PC-9 (cell line): ENCODE data around the gene ABHD16A. TPM values are rescaled to one million over a fixed set of nuclear protein-coding genes. Genes with fewer than 3 reads are reported as not detected.
A peak's percentile ranks its signal among the peaks of the same experiment; 100 is the strongest.

ENCODE experiments used
- BruUV-seq: library from RNA; stranded (reverse); fragments of 400-500 nt; replicated peaks from 2 replicates; lab custom pipeline; 2021; lab: Mats Ljungman, UMichigan
- CTCF ChIA-PET: fragments of 300-600 bp; sonication (Branson Sonifier 250); formaldehyde crosslinking; loops from one replicate; lab custom pipeline; 2022; ENCODE audit warnings: antibody characterized with exemption; lab: Charles Lee
- POLR2A ChIA-PET: fragments of 300-600 bp; sonication (Branson Sonifier 250); formaldehyde crosslinking; loops from one replicate; lab custom pipeline; 2022; ENCODE audit warnings: antibody characterized with exemption; ENCODE audit not compliant: unreplicated experiment; lab: Charles Lee
- DNase-seq, 2 experiments: peaks; one replicate each; pipeline versions ENCODE4 v3.0.0 to v3.0.0-alpha.2; 2015 to 2022; ENCODE audit warnings: mixed read lengths in 1 of 2
- H2AFZ ChIP-seq: fragments of 200-600 bp; sonication (generic); 2 replicates; pipeline ENCODE4 v1.8.1; 2017; ENCODE audit warnings: antibody characterized with exemption
- H3F3A ChIP-seq: fragments of 200-600 bp; sonication (generic); 2 replicates; pipeline ENCODE4 v1.8.1; 2017; ENCODE audit warnings: antibody characterized with exemption, mild to moderate bottlenecking, low read depth; ENCODE audit not compliant: insufficient read depth
- H3K27ac ChIP-seq: fragments of 200-600 bp; sonication (generic); 2 replicates; pipeline ENCODE4 v1.6.1; 2016; ENCODE audit warnings: mixed run types
- H3K27me3 ChIP-seq: fragments of 200-600 bp; sonication (generic); 2 replicates; pipeline ENCODE4 v1.6.1; 2016; ENCODE audit warnings: low read depth, mixed run types; ENCODE audit not compliant: insufficient read depth
- H3K36me3 ChIP-seq: fragments of 200-600 bp; sonication (generic); 2 replicates; pipeline ENCODE4 v1.6.1; 2016; ENCODE audit warnings: low read depth, mixed run types
- H3K4me1 ChIP-seq: fragments of 200-600 bp; sonication (generic); replicated peaks from 2 replicates; pipeline ENCODE4 v1.6.1; 2016; ENCODE audit warnings: mixed run types; ENCODE audit not compliant: insufficient read depth
- H3K4me2 ChIP-seq: fragments of 200-600 bp; sonication (generic); 2 replicates; pipeline ENCODE4 v1.6.1; 2017; ENCODE audit warnings: mixed run types
- H3K4me3 ChIP-seq: fragments of 200-600 bp; sonication (generic); 2 replicates; pipeline ENCODE4 v1.6.1; 2016; ENCODE audit warnings: mixed run types
- H3K79me2 ChIP-seq: fragments of 200-600 bp; sonication (generic); 2 replicates; pipeline ENCODE4 v1.6.1; 2017; ENCODE audit warnings: low read depth, mixed run types
- H3K9me2 ChIP-seq: fragments of 200-600 bp; sonication (generic); 2 replicates; pipeline ENCODE4 v1.8.1; 2017; ENCODE audit warnings: mild to moderate bottlenecking; ENCODE audit not compliant: insufficient read depth
- H3K9me3 ChIP-seq: fragments of 200-600 bp; sonication (generic); 2 replicates; pipeline ENCODE4 v1.8.1; 2016; ENCODE audit warnings: low read depth; ENCODE audit not compliant: insufficient read depth
- H4K20me1 ChIP-seq: fragments of 200-600 bp; sonication (generic); 2 replicates; pipeline ENCODE4 v1.8.1; 2017; ENCODE audit not compliant: insufficient read depth
- CTCF ChIP-seq: fragments of 200-600 bp; sonication (generic); conservative IDR thresholded peaks from 2 replicates; pipeline ENCODE4 v1.6.1; 2017; ENCODE audit warnings: mixed run types, antibody characterized with exemption, mild to moderate bottlenecking, moderate library complexity
- EZH2 ChIP-seq: fragments of 200-600 bp; sonication (generic); IDR thresholded peaks from 2 replicates; pipeline ENCODE4 v1.8.0; 2017; ENCODE audit warnings: antibody characterized with exemption, low read depth
- intact Hi-C: fragments of 100-400 bp; cut with micrococcal nuclease; formaldehyde crosslinking; loops from one replicate; pipeline ENCODE4 v1.10.0; 2022; ENCODE audit not compliant: unreplicated experiment
- total RNA-seq: library from RNA; stranded (reverse); gene quantifications from 2 replicates; pipeline ENCODE4 v1.2.3, GENCODE V29; 2021

ABHD16A gene
- total RNA-seq, 1 experiment from 2014 or later = 35.2 TPM

- Histone ChIP-seq H3K4me2 (no peak overlapping the region), H2AFZ (no peak overlapping the region), H3K27ac (no peak overlapping the region), H3K36me3 (peaks cover 4% of the 10 kb centered on the region; the same call in 1 of the 2 replicates), H3K9me2 (no peaks in the 10 kb centered on the region), H3K79me2 (peaks cover 48% of the 10 kb centered on the region), H3K27me3 (no peaks in the 10 kb centered on the region), H3K9me3 (no peaks in the 10 kb centered on the region), H4K20me1 (peaks cover 21% of the 10 kb centered on the region; the same call in 1 of the 2 replicates), H3F3A (peaks cover 14% of the 10 kb centered on the region), H3K4me3 (no peak overlapping the region), H3K4me1 (peaks cover 27% of the 10 kb centered on the region)
- TF ChIP-seq EZH2 (no peak), CTCF (no peak)
- no peak for DNase-seq
- BruUV-seq = no TSS peak
- ChIA-PET CTCF (no interaction called here), POLR2A (no interaction called here)
- intact Hi-C loops = no loop called here
These were observed 48.4 kb downstream of the ABHD16A start for GRCh38 chr6:31654574-31655348.

GRCh38 chr6:31652925-31653724, 50.0 kb downstream of the ABHD16A start:
- Histone ChIP-seq H3K9me2 (no peaks in the 10 kb centered on the region), H3K27ac (peak overlapping the region; percentile 92), H3K9me3 (no peaks in the 10 kb centered on the region), H3K4me3 (peak overlapping the region; percentile 79), H3K36me3 (peaks cover 8% of the 10 kb centered on the region; the same call in 1 of the 2 replicates), H3K4me1 (peaks cover 14% of the 10 kb centered on the region), H4K20me1 (peaks cover 20% of the 10 kb centered on the region), H3K27me3 (no peaks in the 10 kb centered on the region), H3K79me2 (peaks cover 44% of the 10 kb centered on the region), H3K4me2 (peak overlapping the region; percentile 81), H3F3A (peaks cover 14% of the 10 kb centered on the region), H2AFZ (peak overlapping the region; percentile 83)
- ChIA-PET POLR2A (interaction anchor here (0.5 to 0.7 kb wide), 5 partner anchors 7 to 1208 kb away, joined by 4 to 26 read pairs (median 6); partner anchors contain the start of genes C6orf47, LSM2 and NFKBIL1), CTCF (interaction anchor here (0.6 to 0.7 kb wide), 2 partner anchors 19 to 227 kb away, joined by 3 to 17 read pairs; no protein-coding TSS in a partner anchor)
- intact Hi-C loops = loop anchor here (1.0 to 2.0 kb wide), 3 partner anchors 7 to 50 kb away; partner anchors contain the start of genes ABHD16A, C6orf47 and PRRC2A
- TSS peak; percentile 87 for BruUV-seq
- TF ChIP-seq CTCF (no peak; the same call in 1 of the 2 replicates), EZH2 (no peak)
- peak in 1 of 2 experiments; percentile 86 for DNase-seq
